Tibial artery (tissue), 4 donors: Measurements from ENCODE around the gene CLEC4M.
A peak's percentile ranks its signal among the peaks of the same experiment; 100 is the strongest.

ENCODE experiments used
- DNase-seq, 2 donors: peaks; one replicate each; pipeline ENCODE4 v3.0.0-alpha.2; 2019
- H3K27ac ChIP-seq, 2 donors: fragments of 200-600 bp; sonication (generic) in 1 of 2; 1 replicate in 1 of 2; 2 replicates in 1 of 2; pipeline ENCODE4 v1.5.1; 2018 to 2019; ENCODE audit warnings: mild to moderate bottlenecking in 1 of 2
- H3K27me3 ChIP-seq, 2 donors: fragments of 200-600 bp; sonication (generic) in 1 of 2; one replicate each; pipeline versions ENCODE4 v1.5.1 to v1.6.0; 2016 to 2019
- H3K36me3 ChIP-seq, 3 donors: fragments of 200-600 bp; sonication (generic) in 2 of 3; one replicate each; pipeline ENCODE4 v1.5.1; 2016 to 2019; ENCODE audit warnings: mild to moderate bottlenecking in 2 of 3
- H3K4me1 ChIP-seq, 4 donors: fragments of 200-600 bp; sonication (generic) in 2 of 4; 1 replicate in 3 of 4; 2 replicates in 1 of 4; pipeline ENCODE4 v1.5.1; 2016 to 2019
- H3K4me3 ChIP-seq, 2 donors: fragments of 200-600 bp; sonication (generic) in 1 of 2; 1 replicate in 1 of 2; 2 replicates in 1 of 2; pipeline ENCODE4 v1.5.1; 2018 to 2019; ENCODE audit warnings: mild to moderate bottlenecking in 2 of 2
- H3K9me3 ChIP-seq, 3 donors: fragments of 200-600 bp; sonication (generic) in 1 of 3; one replicate each; pipeline ENCODE4 v1.5.1; 2016 to 2019
- intact Hi-C: fragments of 100-400 bp; cut with DNase I; formaldehyde crosslinking; loops from one replicate; pipeline ENCODE4 v1.15.0; 2023; ENCODE audit warnings: low total_unique reads
- TF ChIP-seq, protein P1 (sequence below), 2 experiments: fragments of 200-600 bp in 1 of 2; fragments of 450-650 bp in 1 of 2; IDR thresholded peaks; one replicate each; pipeline ENCODE4 v1.5.1; 2017 to 2019; ENCODE audit warnings: antibody characterized with exemption in 2 of 2, mild to moderate bottlenecking in 1 of 2, moderate library complexity in 1 of 2

The CLEC4M gene, protein sequence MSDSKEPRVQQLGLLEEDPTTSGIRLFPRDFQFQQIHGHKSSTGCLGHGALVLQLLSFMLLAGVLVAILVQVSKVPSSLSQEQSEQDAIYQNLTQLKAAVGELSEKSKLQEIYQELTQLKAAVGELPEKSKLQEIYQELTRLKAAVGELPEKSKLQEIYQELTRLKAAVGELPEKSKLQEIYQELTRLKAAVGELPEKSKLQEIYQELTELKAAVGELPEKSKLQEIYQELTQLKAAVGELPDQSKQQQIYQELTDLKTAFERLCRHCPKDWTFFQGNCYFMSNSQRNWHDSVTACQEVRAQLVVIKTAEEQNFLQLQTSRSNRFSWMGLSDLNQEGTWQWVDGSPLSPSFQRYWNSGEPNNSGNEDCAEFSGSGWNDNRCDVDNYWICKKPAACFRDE

DNA sequence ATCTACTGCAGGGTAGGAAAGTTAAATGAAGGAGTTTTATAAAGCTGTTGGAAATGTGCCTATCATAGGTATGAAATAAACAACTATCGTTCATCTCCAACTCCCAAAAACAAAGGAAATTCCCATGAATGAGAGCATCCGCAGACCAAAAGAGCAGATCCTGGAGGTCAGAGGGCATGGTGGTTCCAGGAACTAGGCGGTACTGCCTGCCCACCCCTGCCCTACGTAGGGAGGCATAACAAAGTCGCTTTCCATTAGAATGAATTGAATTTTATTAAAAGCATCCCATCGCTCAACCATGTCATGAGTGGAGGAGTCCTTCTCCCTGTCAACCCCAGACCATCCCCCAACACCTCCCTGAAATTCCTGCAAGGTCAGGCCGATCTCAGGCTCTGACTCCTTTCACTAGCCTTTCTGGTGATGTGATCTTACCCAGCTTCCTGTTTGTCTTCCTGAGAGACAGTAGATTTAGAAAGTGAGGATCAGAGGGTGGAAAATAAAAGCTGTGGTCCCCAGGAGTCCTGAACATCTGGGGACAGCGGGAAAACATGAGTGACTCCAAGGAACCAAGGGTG, at the start of gene CLEC4M:
Gene CLEC4M, plus strand, starts transcription at position 525 of the 575 bp plus-strand sequence. Its CDS starts 24 bp downstream, at position 549.
- intact Hi-C loops, result loop anchor here (5.0 kb wide), 1 partner anchor 1936 kb away; no protein-coding TSS in a partner anchor
- peaks cover 0 to 25% (median 20%) of the 10 kb centered on the region in 3 donors for H3K9me3 ChIP-seq
- H3K27me3 ChIP-seq, result peaks cover 0 to 22% of the 10 kb centered on the region in 2 donors

DNA sequence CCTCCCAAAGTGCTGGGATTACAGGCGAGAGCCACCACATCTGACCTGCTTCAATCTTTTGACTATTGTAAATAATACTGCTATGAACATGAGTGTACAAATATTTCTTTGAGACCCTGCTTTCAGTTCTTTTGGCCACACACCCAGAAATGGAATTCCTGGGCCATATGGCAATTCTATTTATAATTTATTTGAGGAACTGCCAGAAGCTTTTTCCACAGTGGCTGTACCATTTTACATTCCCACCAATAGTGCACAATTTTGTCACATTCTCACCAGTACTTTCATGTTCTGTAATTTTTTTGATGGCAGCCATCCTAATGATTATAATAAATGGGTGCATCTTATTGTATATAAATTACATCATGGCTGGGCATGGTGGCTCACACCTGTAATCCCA, 47.4 kb upstream of the CLEC4M start:
- Histone ChIP-seq H3K27me3 (peaks cover 0 to 3% of the 10 kb centered on the region in 2 donors), H3K27ac (no peak overlapping the region), H3K9me3 (peaks cover 0 to 7% (median 5%) of the 10 kb centered on the region in 3 donors), H3K36me3 (no peaks in the 10 kb centered on the region), H3K4me3 (no peak overlapping the region), H3K4me1 (no peaks in the 10 kb centered on the region)
- DNase-seq, result no peak
- intact Hi-C loops, result no loop called here
- TF ChIP-seq, protein P1, sequence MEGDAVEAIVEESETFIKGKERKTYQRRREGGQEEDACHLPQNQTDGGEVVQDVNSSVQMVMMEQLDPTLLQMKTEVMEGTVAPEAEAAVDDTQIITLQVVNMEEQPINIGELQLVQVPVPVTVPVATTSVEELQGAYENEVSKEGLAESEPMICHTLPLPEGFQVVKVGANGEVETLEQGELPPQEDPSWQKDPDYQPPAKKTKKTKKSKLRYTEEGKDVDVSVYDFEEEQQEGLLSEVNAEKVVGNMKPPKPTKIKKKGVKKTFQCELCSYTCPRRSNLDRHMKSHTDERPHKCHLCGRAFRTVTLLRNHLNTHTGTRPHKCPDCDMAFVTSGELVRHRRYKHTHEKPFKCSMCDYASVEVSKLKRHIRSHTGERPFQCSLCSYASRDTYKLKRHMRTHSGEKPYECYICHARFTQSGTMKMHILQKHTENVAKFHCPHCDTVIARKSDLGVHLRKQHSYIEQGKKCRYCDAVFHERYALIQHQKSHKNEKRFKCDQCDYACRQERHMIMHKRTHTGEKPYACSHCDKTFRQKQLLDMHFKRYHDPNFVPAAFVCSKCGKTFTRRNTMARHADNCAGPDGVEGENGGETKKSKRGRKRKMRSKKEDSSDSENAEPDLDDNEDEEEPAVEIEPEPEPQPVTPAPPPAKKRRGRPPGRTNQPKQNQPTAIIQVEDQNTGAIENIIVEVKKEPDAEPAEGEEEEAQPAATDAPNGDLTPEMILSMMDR (IDR thresholded peaks at IDR 0.05), result no peak

More for the DNA sequence above, at the start of gene CLEC4M:
- Histone ChIP-seq H3K27ac (no peak within 1 kb of the TSS), H3K4me3 (no peak within 1 kb of the TSS), H3K36me3 (no peaks in the 10 kb centered on the region), H3K4me1 (no peaks in the 10 kb centered on the region)
- DNase-seq, result peak in 1 of 2 donors; percentile 10
- TF ChIP-seq, protein P1 (IDR thresholded peaks at IDR 0.05), result no peak

DNA sequence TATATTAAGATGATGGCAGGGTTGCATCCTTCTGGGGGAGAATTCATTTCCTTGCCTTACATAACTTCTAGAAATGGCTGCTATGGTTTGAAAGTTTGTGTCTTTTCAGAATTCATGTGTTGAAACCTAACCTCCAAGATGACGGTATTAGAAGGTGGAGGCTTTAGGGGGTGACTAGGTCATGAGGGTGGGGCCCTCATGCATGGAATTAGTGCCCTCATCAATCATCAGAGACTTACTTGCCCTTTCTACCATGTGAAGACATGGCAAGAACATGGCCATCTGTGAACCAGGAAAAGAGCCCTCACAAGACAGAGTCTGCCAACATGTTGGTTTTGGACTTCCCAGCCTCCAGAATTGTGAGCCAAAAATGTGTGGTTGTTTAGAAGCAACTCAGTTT, 46.3 kb upstream of the CLEC4M start:
- Histone ChIP-seq H3K9me3 (peaks cover 0 to 7% (median 5%) of the 10 kb centered on the region in 3 donors), H3K36me3 (no peaks in the 10 kb centered on the region), H3K4me3 (no peak overlapping the region), H3K27ac (no peak overlapping the region), H3K4me1 (no peaks in the 10 kb centered on the region), H3K27me3 (peaks cover 0 to 3% of the 10 kb centered on the region in 2 donors)
- intact Hi-C loops, result no loop called here
- DNase-seq, result no peak
- TF ChIP-seq, protein P1 (IDR thresholded peaks at IDR 0.05), result no peak

- no peak overlapping the region for H3K4me3 ChIP-seq
- H3K4me1 ChIP-seq, result no peaks in the 10 kb centered on the region
- H3K9me3 ChIP-seq, result peaks cover 0 to 7% (median 5%) of the 10 kb centered on the region in 3 donors
- DNase-seq, result no peak
- intact Hi-C loops, result no loop called here
- H3K36me3 ChIP-seq, result no peaks in the 10 kb centered on the region
- TF ChIP-seq, protein P1 (IDR thresholded peaks at IDR 0.05), result no peak
- peaks cover 0 to 6% of the 10 kb centered on the region in 2 donors for H3K27me3 ChIP-seq
- H3K27ac ChIP-seq, result no peak overlapping the region
These were observed 44.4 kb upstream of the CLEC4M start for GRCh38 chr19:7718668-7719067.

DNA sequence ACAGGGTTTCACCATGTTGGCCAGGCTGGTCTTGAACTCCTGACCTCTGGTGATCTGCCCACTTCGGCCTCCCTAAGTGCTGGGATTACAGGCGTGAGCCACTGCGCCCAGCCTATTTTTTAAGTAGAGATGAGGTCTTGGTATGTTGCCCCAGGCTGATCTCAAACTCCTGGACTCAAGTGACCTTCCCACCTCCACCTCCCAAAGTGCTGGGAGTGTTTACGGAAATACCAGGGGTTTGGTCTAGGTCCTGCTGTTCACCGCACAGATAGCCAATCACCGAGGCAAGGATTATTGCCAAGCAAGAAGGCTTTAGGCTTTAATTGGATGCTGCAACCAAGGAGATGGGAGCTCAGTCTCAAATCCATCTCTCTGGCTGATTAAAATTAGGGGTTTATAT, 42.7 kb upstream of the CLEC4M start:
- no peak for DNase-seq
- no peak overlapping the region for H3K27ac ChIP-seq
- no peaks in the 10 kb centered on the region for H3K36me3 ChIP-seq
- TF ChIP-seq, protein P1 (IDR thresholded peaks at IDR 0.05), result no peak
- peaks cover 0 to 9% of the 10 kb centered on the region in 2 donors for H3K27me3 ChIP-seq
- no peak overlapping the region for H3K4me3 ChIP-seq
- intact Hi-C loops, result no loop called here
- H3K4me1 ChIP-seq, result no peaks in the 10 kb centered on the region
- H3K9me3 ChIP-seq, result peaks cover 0 to 7% (median 5%) of the 10 kb centered on the region in 3 donors
